ENCODE measurements around the gene SLC22A31.

The SLC22A31 gene

DNA sequence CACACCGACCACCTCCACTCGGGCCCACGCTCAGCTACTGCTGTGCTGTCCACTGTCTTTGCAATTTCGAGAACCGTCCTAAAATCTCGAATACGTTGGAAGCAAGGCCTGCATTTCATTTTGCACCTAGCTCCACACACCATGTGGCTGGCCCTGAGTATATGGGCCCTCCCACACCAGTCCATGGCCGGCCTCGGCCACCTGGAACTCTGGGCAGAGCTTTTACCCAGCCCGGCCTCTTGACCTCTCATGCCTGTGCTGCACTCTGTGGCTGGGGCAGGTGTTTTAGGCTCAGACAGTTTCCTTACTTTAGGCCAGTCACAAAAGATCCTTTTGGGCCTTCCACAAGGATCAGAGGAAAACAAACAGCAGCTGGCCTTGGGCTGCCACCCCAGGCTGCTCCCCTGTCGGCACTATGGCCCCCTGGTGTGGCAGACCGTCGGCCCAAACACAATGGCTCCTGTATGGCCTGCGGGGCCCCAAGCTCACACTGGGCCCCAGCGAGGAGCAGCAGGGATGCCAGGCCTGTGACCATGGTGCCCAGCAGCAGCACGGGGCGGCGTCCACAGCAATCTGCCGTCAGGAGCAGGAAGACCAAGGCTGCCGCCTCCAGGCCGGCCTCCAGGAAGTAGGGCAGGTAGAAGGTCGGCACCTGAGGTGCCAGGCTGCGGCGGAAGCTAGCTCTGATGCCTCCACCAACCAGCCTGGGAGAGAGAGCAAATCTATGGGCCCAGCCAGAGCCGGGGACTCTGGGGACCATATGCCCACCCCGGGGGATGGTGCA is 2.5 kb downstream of the SLC22A31 start:
- Histone ChIP-seq H3K36me3 (no peaks in the 10 kb centered on the region), H3K27ac (no peak overlapping the region), H3K9me3 (no peaks in the 10 kb centered on the region), H3K4me1 (peaks cover 0 to 24% (median 6%) of the 10 kb centered on the region in 4 donors), H3K4me3 (no peak overlapping the region), H3K27me3 (peaks cover 0 to 67% of the 10 kb centered on the region in 2 donors)
- TF ChIP-seq, protein P1, sequence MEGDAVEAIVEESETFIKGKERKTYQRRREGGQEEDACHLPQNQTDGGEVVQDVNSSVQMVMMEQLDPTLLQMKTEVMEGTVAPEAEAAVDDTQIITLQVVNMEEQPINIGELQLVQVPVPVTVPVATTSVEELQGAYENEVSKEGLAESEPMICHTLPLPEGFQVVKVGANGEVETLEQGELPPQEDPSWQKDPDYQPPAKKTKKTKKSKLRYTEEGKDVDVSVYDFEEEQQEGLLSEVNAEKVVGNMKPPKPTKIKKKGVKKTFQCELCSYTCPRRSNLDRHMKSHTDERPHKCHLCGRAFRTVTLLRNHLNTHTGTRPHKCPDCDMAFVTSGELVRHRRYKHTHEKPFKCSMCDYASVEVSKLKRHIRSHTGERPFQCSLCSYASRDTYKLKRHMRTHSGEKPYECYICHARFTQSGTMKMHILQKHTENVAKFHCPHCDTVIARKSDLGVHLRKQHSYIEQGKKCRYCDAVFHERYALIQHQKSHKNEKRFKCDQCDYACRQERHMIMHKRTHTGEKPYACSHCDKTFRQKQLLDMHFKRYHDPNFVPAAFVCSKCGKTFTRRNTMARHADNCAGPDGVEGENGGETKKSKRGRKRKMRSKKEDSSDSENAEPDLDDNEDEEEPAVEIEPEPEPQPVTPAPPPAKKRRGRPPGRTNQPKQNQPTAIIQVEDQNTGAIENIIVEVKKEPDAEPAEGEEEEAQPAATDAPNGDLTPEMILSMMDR (IDR thresholded peaks at IDR 0.05): no peak
- DNase-seq: no peak
- intact Hi-C loops (cut with DNase I; ENCODE audit: low total_unique reads): no loop called here

GRCh38 chr16:89197033-89197632 is 3.2 kb downstream of the SLC22A31 start:
- peaks cover 0 to 29% (median 9%) of the 10 kb centered on the region in 4 donors for H3K4me1 ChIP-seq
- H3K27ac ChIP-seq: no peak overlapping the region
- H3K9me3 ChIP-seq: no peaks in the 10 kb centered on the region
- no peak overlapping the region for H3K4me3 ChIP-seq
- H3K27me3 ChIP-seq: peaks cover 0 to 63% of the 10 kb centered on the region in 2 donors
- TF ChIP-seq, protein P1 (IDR thresholded peaks at IDR 0.05): no peak
- H3K36me3 ChIP-seq: no peaks in the 10 kb centered on the region
- no peak for DNase-seq
- intact Hi-C loops (cut with DNase I; ENCODE audit: low total_unique reads): no loop called here

GRCh38 chr16:89195521-89196171 is 4.7 kb downstream of the SLC22A31 start:
- Histone ChIP-seq H3K4me3 (no peak overlapping the region), H3K4me1 (peaks cover 0 to 24% (median 11%) of the 10 kb centered on the region in 4 donors), H3K27me3 (peaks cover 0 to 65% of the 10 kb centered on the region in 2 donors), H3K36me3 (no peaks in the 10 kb centered on the region), H3K9me3 (no peaks in the 10 kb centered on the region), H3K27ac (no peak overlapping the region)
- TF ChIP-seq, protein P1 (IDR thresholded peaks at IDR 0.05): no peak
- no peak for DNase-seq
- intact Hi-C loops (cut with DNase I; ENCODE audit: low total_unique reads): no loop called here

DNA sequence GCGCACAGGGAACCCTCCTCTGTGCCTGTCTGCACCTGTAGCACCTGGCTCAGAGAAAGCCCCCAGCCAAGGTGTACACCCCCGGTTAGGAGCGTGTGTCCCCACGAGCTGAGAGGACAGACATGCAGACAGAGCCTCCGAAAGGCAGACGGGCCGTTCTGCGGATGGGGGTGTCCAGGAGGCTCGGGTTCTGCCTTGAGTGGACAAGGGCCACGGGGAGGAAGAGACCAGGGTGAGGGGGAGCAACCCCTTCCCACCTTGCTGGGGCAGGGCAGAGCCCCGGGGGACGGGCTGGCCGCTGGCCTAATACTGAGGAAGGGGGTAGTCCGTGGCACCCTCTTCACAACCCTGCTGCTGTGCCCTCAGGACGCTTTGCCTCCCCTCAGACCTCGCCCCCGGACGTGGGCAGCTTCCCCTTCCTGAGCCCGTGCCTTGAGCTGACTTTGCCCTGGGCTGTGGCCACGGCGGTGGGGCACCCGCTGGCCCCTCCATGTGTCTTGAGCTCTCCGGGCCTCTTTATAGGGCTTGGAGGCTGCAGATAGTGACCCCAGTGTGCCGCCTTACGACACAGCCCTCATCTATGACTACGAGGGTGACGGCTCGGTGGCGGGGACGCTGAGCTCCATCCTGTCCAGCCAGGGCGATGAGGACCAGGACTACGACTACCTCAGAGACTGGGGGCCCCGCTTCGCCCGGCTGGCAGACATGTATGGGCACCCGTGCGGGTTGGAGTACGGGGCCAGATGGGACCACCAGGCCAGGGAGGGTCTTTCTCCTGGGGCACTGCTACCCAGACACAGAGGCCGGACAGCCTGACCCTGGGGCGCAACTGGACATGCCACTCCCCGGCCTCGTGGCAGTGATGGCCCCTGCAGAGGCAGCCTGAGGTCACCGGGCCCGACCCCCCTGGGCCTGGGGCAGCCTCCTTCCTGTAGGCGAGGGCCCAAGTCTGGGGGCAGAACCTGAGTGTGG is 5.7 kb downstream of the SLC22A31 start:
- H3K9me3 ChIP-seq: no peaks in the 10 kb centered on the region
- intact Hi-C loops (cut with DNase I; ENCODE audit: low total_unique reads): no loop called here
- no peak overlapping the region for H3K4me3 ChIP-seq
- peaks cover 0 to 60% of the 10 kb centered on the region in 2 donors for H3K27me3 ChIP-seq
- no peaks in the 10 kb centered on the region for H3K36me3 ChIP-seq
- no peak overlapping the region for H3K27ac ChIP-seq
- no peak for DNase-seq
- peaks cover 0 to 19% (median 11%) of the 10 kb centered on the region in 4 donors for H3K4me1 ChIP-seq
- TF ChIP-seq, protein P1 (IDR thresholded peaks at IDR 0.05): no peak
